Fibroblast of skin of scalp (primary cell): ENCODE measurements around the gene DEGS2.

ENCODE experiments used
- DNase-seq: peaks from one replicate; pipeline ENCODE4 v3.0.0-alpha.2; 2013

The DEGS2 gene

GRCh38 chr14:100110816-100111215, 48.6 kb downstream of the DEGS2 start:
- DNase-seq: no peak

- no peak for DNase-seq
Measured at GRCh38 chr14:100109594-100109955, 49.9 kb downstream of the DEGS2 start.

GRCh38 chr14:100108840-100109593, 50.4 kb downstream of the DEGS2 start:
- peak; percentile 27 for DNase-seq

GRCh38 chr14:100108042-100108825, 51.2 kb downstream of the DEGS2 start:
- DNase-seq: peak; percentile 69

GRCh38 chr14:100107236-100107635, 52.2 kb downstream of the DEGS2 start:
- DNase-seq: no peak

- no peak for DNase-seq
Measured at GRCh38 chr14:100106250-100107112, 53.0 kb downstream of the DEGS2 start.

- DNase-seq: no peak
Measured at GRCh38 chr14:100105357-100106169, 53.9 kb downstream of the DEGS2 start.

- peak; percentile 85 for DNase-seq
Measured at GRCh38 chr14:100104523-100105300, 54.7 kb downstream of the DEGS2 start.

GRCh38 chr14:100104006-100104352, 55.5 kb downstream of the DEGS2 start:
- DNase-seq: no peak

- peak; percentile 76 for DNase-seq
Measured at GRCh38 chr14:100103250-100104005, 56.0 kb downstream of the DEGS2 start.

- DNase-seq: no peak
Measured at GRCh38 chr14:100102156-100102785, 57.2 kb downstream of the DEGS2 start.

- no peak for DNase-seq
Measured at GRCh38 chr14:100100032-100100703, 59.3 kb downstream of the DEGS2 start.

- DNase-seq: no peak
Measured at GRCh38 chr14:100098171-100098570, 61.3 kb downstream of the DEGS2 start.

GRCh38 chr14:100096656-100097055, 62.8 kb downstream of the DEGS2 start:
- peak; percentile 82 for DNase-seq
